ENCODE data around the gene SYNGR1.

DNA sequence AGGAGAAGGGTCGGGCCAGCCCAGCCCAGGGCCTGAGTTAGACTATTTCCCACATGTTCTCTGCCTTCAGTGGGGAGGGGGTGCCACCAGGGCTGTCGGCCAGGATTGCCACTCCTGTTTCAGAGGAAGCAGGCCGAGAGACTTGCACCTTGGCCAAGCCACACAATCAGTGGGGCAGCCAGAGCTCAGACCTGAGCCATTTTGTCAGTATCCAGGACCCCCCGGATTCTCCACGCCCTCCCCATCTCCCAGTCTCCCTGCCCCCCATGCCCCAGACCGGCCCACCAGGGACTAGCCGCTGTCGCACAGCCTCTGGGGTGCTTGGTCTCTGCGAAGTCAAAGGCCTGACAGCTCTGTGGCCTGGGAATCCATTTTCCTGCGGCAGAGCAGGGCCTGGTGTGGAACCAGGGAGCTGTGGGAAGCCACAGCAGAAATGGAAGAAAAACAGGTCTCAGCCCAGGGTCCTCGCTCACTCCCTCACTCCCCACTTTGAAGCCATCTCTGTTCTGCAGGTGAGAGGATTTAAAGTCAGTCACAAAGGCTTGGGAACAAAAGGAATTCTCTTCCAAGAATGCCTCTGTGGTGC lies 81.5 kb downstream of the SYNGR1 start:
- TF ChIP-seq TAF1 (IDR thresholded peaks at IDR 0.05; ENCODE audit: low read depth, low read length) (no peak), CEBPB (IDR thresholded peaks at IDR 0.05; ENCODE audit: low read depth, low read length) (no peak), EZH2 (IDR thresholded peaks at IDR 0.05; ENCODE audit: low read depth, low read length, severe bottlenecking) (no peak), POLR2A (IDR thresholded peaks at IDR 0.05; ENCODE audit: control extremely low read depth in 1 of 2, low read depth in 2 of 2, low read length in 2 of 2) (no peak), GTF2F1 (IDR thresholded peaks at IDR 0.05; ENCODE audit: borderline replicate concordance, low read depth, low read length) (no peak), BRCA1 (IDR thresholded peaks at IDR 0.05; ENCODE audit: low read depth, low read length) (no peak), JUN (IDR thresholded peaks at IDR 0.05; ENCODE audit: low read depth, low read length) (no peak), RAD21 (IDR thresholded peaks at IDR 0.05 in 1 of 2, conservative IDR thresholded peaks at IDR 0.05 in 1 of 2; ENCODE audit: low read depth in 2 of 2, low read length in 2 of 2) (no peak), HDAC2 (IDR thresholded peaks at IDR 0.05; ENCODE audit: borderline replicate concordance in 1 of 2, low read depth in 2 of 2, low read length in 2 of 2) (no peak), EGR1 (IDR thresholded peaks at IDR 0.05; ENCODE audit: borderline replicate concordance, low read depth, low read length) (no peak)
- TF ChIP-seq, protein P1, sequence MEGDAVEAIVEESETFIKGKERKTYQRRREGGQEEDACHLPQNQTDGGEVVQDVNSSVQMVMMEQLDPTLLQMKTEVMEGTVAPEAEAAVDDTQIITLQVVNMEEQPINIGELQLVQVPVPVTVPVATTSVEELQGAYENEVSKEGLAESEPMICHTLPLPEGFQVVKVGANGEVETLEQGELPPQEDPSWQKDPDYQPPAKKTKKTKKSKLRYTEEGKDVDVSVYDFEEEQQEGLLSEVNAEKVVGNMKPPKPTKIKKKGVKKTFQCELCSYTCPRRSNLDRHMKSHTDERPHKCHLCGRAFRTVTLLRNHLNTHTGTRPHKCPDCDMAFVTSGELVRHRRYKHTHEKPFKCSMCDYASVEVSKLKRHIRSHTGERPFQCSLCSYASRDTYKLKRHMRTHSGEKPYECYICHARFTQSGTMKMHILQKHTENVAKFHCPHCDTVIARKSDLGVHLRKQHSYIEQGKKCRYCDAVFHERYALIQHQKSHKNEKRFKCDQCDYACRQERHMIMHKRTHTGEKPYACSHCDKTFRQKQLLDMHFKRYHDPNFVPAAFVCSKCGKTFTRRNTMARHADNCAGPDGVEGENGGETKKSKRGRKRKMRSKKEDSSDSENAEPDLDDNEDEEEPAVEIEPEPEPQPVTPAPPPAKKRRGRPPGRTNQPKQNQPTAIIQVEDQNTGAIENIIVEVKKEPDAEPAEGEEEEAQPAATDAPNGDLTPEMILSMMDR (IDR thresholded peaks at IDR 0.05; ENCODE audit: control extremely low read depth in 1 of 3, insufficient read depth in 1 of 3, low read depth in 1 of 3, low read length in 3 of 3) = no peak
- TF ChIP-seq, protein P2, sequence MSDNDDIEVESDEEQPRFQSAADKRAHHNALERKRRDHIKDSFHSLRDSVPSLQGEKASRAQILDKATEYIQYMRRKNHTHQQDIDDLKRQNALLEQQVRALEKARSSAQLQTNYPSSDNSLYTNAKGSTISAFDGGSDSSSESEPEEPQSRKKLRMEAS (IDR thresholded peaks at IDR 0.05) = no peak
